GM12801 (cell line): ENCODE measurements around the gene HHAT.

Experiments used
- CTCF ChIP-seq: IDR thresholded peaks from one replicate; pipeline ENCODE4 v1.5.1; 2011; ENCODE audit warnings: control low read depth; ENCODE audit not compliant: insufficient read length; ENCODE audit errors: extremely low read depth

HHAT gene

DNA sequence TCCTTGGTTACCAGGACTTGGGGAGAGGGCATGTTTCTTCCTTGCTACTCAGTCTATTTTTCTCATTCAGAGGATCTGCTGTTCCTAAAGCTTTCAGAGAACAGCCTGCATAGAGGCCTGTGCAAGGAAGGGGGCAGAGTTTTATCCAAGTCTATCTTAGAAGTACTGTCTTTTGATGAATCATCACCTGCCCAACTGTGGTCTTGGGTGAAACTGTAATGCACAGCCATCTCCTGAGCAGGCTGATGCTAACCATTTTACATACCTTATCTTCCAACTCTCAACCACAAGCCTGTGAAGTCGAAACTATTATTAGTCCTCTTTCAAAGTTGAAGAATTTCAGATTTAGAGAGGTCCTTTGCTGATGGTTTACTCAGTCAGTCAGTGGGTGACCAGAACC lies 368.0 kb downstream of the HHAT start:
- TF ChIP-seq CTCF = no peak

- no peak for TF ChIP-seq CTCF
Observed at GRCh38 chr1:210697185-210697584, 368.5 kb downstream of the HHAT start.

DNA sequence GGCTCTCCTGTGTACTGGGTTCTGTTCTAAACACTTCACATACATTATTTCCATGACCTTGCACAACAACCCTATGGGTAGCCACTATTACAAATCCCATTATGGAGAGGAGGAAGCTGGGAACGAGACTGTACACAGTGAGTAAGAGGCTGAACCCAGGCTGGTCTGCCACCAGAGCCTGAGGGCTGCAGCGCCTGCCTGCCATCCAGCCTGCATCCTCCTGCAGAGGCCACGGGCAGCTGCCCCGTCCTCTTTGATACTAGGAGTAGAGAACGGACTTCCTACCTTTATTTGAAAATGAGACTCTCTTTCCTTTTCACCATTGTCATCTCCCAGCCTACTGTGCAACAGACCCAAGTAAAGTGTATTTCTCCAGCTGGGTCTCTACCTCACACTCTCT lies 370.0 kb downstream of the HHAT start:
- TF ChIP-seq CTCF = no peak

DNA sequence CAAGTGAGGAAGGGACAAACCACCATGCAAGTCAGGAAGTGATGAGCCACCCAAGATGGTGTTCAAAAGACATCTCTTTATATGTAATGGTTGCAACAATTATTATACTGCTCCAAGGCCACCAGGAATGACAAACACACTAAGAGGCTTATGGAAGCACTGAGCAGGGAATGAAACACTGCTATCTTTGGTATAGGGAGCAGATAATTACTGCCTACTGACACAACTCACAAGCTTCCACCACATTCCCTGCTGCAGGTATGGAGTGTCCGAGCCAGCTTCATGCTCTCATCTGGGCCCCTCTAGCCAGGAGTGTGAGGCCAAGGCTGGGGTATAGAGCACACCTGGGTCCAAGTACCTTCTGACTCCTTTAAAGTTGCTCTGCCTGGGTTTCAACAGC lies 371.4 kb downstream of the HHAT start:
- no peak for TF ChIP-seq CTCF

DNA sequence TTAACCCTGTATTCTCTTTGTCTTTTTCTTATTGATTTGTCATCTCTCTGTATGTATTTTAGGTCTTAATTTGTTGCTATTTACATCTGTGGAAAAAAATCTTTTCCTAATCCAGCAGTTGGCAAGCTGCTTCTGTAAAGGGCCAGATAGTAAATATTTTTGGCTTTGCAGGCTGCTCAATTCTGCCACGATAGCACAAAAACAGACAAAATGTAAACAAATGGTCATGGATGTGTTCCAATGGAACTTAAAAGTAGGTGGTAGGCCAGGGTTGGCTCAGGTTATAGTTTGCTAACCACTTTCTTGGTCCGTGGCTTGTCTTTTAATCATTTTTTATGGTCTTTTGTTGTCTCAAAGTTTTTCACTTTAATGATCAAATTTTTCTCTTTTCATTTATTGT lies 371.8 kb downstream of the HHAT start:
- no peak for TF ChIP-seq CTCF

DNA sequence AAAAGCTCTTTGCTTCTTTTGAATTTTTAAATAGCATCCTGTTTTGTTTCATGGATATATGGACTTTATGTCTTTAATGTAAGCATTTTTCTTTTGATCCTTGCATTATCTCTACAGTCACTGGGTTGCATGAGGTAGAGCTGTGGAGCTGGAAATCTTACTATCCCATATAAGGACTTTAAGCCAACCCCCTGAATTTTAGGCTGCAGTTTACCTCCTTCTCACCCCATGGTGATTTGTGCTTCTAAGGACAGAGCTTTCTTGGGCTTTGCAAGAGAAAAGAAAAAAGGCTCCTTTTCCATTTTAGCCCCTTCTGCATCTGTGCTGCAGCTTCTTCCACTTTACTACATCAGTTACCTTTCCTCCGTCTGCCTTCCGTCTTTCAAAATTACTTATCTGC lies 373.8 kb downstream of the HHAT start:
- no peak for TF ChIP-seq CTCF

DNA sequence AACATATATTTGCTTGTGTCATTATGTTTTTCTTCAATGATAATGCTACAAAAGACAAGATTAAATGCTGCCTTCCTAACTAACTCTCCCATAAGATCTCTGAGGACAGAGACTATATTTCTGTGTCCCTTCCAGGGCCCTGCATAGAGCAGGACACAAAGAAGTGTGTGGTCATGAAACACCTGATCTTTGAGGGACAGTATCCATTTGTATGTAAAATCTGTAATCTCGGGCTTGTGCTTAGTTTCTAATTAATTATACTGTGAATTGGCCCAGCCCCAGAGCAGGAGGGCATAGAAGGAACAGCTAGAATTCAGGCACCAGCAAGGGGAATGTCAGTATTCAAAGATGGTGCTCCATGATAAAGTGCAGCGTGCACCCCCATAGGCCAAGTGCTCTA lies 374.9 kb downstream of the HHAT start:
- no peak for TF ChIP-seq CTCF

GRCh38 chr1:210705086-210705485 lies 376.4 kb downstream of the HHAT start:
- TF ChIP-seq CTCF = no peak
